K562 (cell line): Measurements from ENCODE around the gene STMP1. TPM values are rescaled to one million over a fixed set of nuclear protein-coding genes. Genes with fewer than 3 reads are reported as not detected.

Source experiments
- ATAC-seq: fragments of 200-7000 bp; cut with Tn5 transposase; 3 replicates; pipeline ENCODE4 v1.9.1; 2020; ENCODE audit warnings: moderate library complexity
- BruUV-seq: library from RNA; stranded (reverse); fragments of 400-500 nt; replicated peaks from 2 replicates; lab custom pipeline; 2021; lab: Mats Ljungman, UMichigan
- CTCF ChIA-PET: fragments of 300-600 bp; formaldehyde crosslinking; extraction: SDS; loops from one replicate; lab custom pipeline; 2021; ENCODE audit warnings: low intra/inter-chr PET ratio; lab: Yijun Ruan, JAX
- POLR2A ChIA-PET: fragments of 300-600, 350-650 bp; sonication (Branson Sonifier 250); formaldehyde crosslinking; extraction: SDS; loops from one replicate; lab custom pipeline; 2021; ENCODE audit warnings: antibody characterized with exemption, inconsistent platforms; lab: Yijun Ruan, JAX
- DNase-seq, 4 experiments: peaks; one replicate each; pipeline versions ENCODE4 v3.0.0 to v3.0.0-alpha.2; 2011 to 2018; ENCODE audit warnings: low spot score in 3 of 4, mixed read lengths in 3 of 4; ENCODE audit errors: extremely low read depth in 1 of 4
- FAIRE-seq: peaks from 2 replicates; lab custom pipeline; 2011; peaks lifted over from hg19 to GRCh38; lab: Jason Lieb, UNC
- H2AFZ ChIP-seq: 2 replicates; pipeline ENCODE4 v1.6.0; 2011; ENCODE audit warnings: low read depth, low read length, control low read depth, inconsistent platforms
- H3K27ac ChIP-seq: fragments of 200-600 bp; 3 replicates; pipeline ENCODE4 v1.8.0; 2011; ENCODE audit warnings: low read depth, mild to moderate bottlenecking, control low read depth, inconsistent platforms, low read length, moderate library complexity, mixed read lengths; ENCODE audit errors: extremely low read depth
- H3K27me3 ChIP-seq, 2 experiments: fragments of 300-600 bp in 1 of 2; 2 replicates in 1 of 2; 3 replicates in 1 of 2; pipeline versions ENCODE4 v1.6.0 to v1.8.0; 2011; ENCODE audit warnings: inconsistent platforms in 2 of 2, low read length in 2 of 2, mild to moderate bottlenecking in 1 of 2, mixed read lengths in 1 of 2, moderate library complexity in 1 of 2; ENCODE audit not compliant: control insufficient read depth in 2 of 2, insufficient read depth in 2 of 2
- H3K36me3 ChIP-seq: fragments of 300-600 bp; 3 replicates; pipeline ENCODE4 v1.8.0; 2011; ENCODE audit warnings: mild to moderate bottlenecking, low read length, inconsistent platforms; ENCODE audit not compliant: control insufficient read depth, insufficient read depth
- H3K4me1 ChIP-seq, 2 experiments: fragments of 200-600 bp in 1 of 2; replicated peaks in 1 of 2; 2 replicates in 1 of 2; 3 replicates in 1 of 2; pipeline versions ENCODE4 v1.5.1 to v1.8.0; 2011; ENCODE audit warnings: inconsistent platforms in 2 of 2, low read length in 2 of 2, mild to moderate bottlenecking in 1 of 2, mixed read lengths in 1 of 2, moderate library complexity in 1 of 2; ENCODE audit not compliant: control insufficient read depth in 2 of 2, insufficient read depth in 2 of 2
- H3K4me2 ChIP-seq: 2 replicates; pipeline ENCODE4 v1.6.1; 2011; ENCODE audit warnings: low read length, control low read depth, inconsistent platforms, mixed read lengths; ENCODE audit not compliant: insufficient read depth
- H3K4me3 ChIP-seq: fragments of 200-600 bp; sonication (generic), shearing (Covaris generic); 2 replicates; pipeline ENCODE4 v1.5.1; 2016; ENCODE audit warnings: control low read depth, inconsistent platforms
- H3K79me2 ChIP-seq: fragments of 200-600 bp; 3 replicates; pipeline ENCODE4 v1.8.0; 2011; ENCODE audit warnings: low read length, inconsistent platforms; ENCODE audit not compliant: control insufficient read depth, insufficient read depth
- H3K9ac ChIP-seq, 2 experiments: 2 replicates each; pipeline versions ENCODE4 v1.6.0 to v1.6.1; 2011; ENCODE audit warnings: low read depth in 2 of 2, low read length in 2 of 2, control low read depth in 1 of 2, inconsistent platforms in 1 of 2, mild to moderate bottlenecking in 1 of 2, mixed read lengths in 1 of 2; ENCODE audit not compliant: insufficient read depth in 1 of 2
- H3K9me1 ChIP-seq: one replicate; pipeline ENCODE4 v1.6.0; 2011; ENCODE audit warnings: inconsistent platforms, mild to moderate bottlenecking, low read length, moderate library complexity; ENCODE audit not compliant: control insufficient read depth, insufficient read depth
- H3K9me3 ChIP-seq: replicated peaks from 2 replicates; pipeline ENCODE4 v1.5.1; 2011; ENCODE audit warnings: low read depth, low read length, inconsistent platforms; ENCODE audit not compliant: control insufficient read depth, insufficient read depth
- H4K20me1 ChIP-seq: replicated peaks from 2 replicates; pipeline ENCODE4 v1.6.1; 2011; ENCODE audit warnings: low read length, inconsistent platforms, mixed read lengths; ENCODE audit not compliant: control insufficient read depth, insufficient read depth
- C11orf30 ChIP-seq: fragments of 450-650 bp; IDR thresholded peaks from 2 replicates; pipeline ENCODE4 v1.6.1; 2016; ENCODE audit warnings: low read depth, mild to moderate bottlenecking
- MAFG ChIP-seq: fragments of 450-650 bp; conservative IDR thresholded peaks from 2 replicates; pipeline ENCODE4 v1.6.1; 2016; ENCODE audit warnings: missing genetic modification characterization, missing compliant biosample characterization
- NFIC ChIP-seq: fragments of 450-650 bp; IDR thresholded peaks from 2 replicates; pipeline ENCODE4 v1.6.1; 2017; ENCODE audit warnings: mild to moderate bottlenecking, inconsistent platforms
- PML ChIP-seq: IDR thresholded peaks from 2 replicates; pipeline ENCODE4 v1.6.1; 2012; ENCODE audit warnings: low read length, inconsistent platforms
- ZNF316 ChIP-seq: fragments of 450-650 bp; IDR thresholded peaks from 2 replicates; pipeline ENCODE4 v1.6.1; 2016
- ZNF830 ChIP-seq: fragments of 250-450 bp; sonication (Bioruptor Pico); IDR thresholded peaks from 2 replicates; pipeline ENCODE4 v1.5.0; 2021; ENCODE audit warnings: mild to moderate bottlenecking
- WGBS: fragments of 100-300 bp; shearing (Covaris generic); methylation state at CpG from one replicate; pipeline ENCODE4 v1.1.6; 2016; ENCODE audit warnings: low coverage, mixed read lengths; ENCODE audit not compliant: insufficient coverage; ENCODE audit errors: missing lambda C conversion rate; 5-methylcytosine and 5-hydroxymethylcytosine counted together
- in situ Hi-C: fragments of 300-500 bp; cut with MboI; formaldehyde crosslinking; loops from 4 replicates; pipeline ENCODE4 v1.15.0; 2018; ENCODE audit warnings: inconsistent platforms, mixed read lengths
- intact Hi-C: fragments of 100-400 bp; cut with micrococcal nuclease; formaldehyde crosslinking; loops from 2 replicates; pipeline ENCODE4 v1.14.2; 2022
- polyA plus RNA-seq, 8 experiments: library from polyadenylated mRNA; depleted of rRNA in 4 of 8; stranded (reverse) in 5 of 8; unstranded in 3 of 8; fragments of >200 nt; fragmentation: Nextera tagmentation in 2 of 8; fragmentation: Illumina TruSeq in 1 of 8; extraction: Ambion mirVana in 2 of 8; extraction: Trizol in 1 of 8; gene quantifications; 2 replicates each; pipeline versions ENCODE4 v1.2.1 to v1.2.3, GENCODE V29; 2011 to 2014; ENCODE audit warnings: inconsistent platforms in 1 of 8, missing spikeins in 1 of 8
- total RNA-seq, 7 experiments: library from RNA; depleted of rRNA in 6 of 7; stranded (reverse); fragments of >200 nt in 6 of 7; fragmentation: Illumina TruSeq in 2 of 7; extraction: Trizol in 2 of 7; gene quantifications; 2 replicates each; pipeline versions ENCODE4 v1.2.1 to v1.2.3, GENCODE V29; 2011 to 2021; ENCODE audit warnings: low replicate concordance in 1 of 7

STMP1 gene
- total and polyA plus RNA-seq, 9 of the 15 experiments (the other 6 are each of a cell fraction or from before 2014, with no cell fraction given), result 10.6 to 249 (median 56.8) TPM

DNA sequence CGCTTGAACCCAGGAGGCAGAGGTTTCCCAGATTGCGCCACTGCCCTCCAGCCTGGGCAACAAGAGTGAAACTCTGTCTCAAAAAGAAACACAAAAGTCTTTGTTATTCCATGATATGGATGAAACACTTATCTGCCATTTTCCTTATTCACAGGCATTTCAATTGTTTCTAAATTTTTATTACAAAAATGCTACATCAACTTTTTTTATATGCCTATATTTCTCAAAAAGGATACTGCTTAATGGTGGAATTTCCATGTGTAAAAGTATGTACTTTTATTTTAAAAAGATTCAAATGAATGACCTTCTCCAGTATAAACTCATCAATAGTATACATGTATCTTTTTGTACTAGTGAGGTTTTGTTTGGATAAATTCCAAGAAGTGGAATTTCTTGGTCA lies 41.9 kb upstream of the STMP1 start:
- Histone ChIP-seq H3K4me2 (no peak overlapping the region), H3K4me1 (no peaks in the 10 kb centered on the region), H4K20me1 (no peaks in the 10 kb centered on the region), H3K27ac (no peak overlapping the region), H3K4me3 (no peak overlapping the region), H3K9me3 (no peaks in the 10 kb centered on the region), H3K36me3 (peaks cover 90% of the 10 kb centered on the region), H3K79me2 (no peaks in the 10 kb centered on the region), H3K9me1 (no peaks in the 10 kb centered on the region), H3K9ac (no peak overlapping the region), H3K27me3 (no peaks in the 10 kb centered on the region), H2AFZ (no peak overlapping the region)
- WGBS, result 94% methylated on average over 2 of the region's 2 CpGs
- FAIRE-seq (no peak), ATAC-seq (no peak), DNase-seq (no peak)
- in situ Hi-C loops (no loop called here), intact Hi-C loops (loop anchor here (2.0 kb wide), 2 partner anchors 52 to 180 kb away; no protein-coding TSS in a partner anchor)
- BruUV-seq, result no TSS peak
- no peak for TF ChIP-seq PML
- TF ChIP-seq ZNF316, result peak; percentile 76
- 0 out of 2 replicates have a peak, but pooled peaks have one; percentile 21 for TF ChIP-seq MAFG
- TF ChIP-seq C11orf30, result peak; percentile 51; the same call in 1 of the 2 replicates
- 0 out of 2 replicates have a peak, but pooled peaks have one; percentile 8 for TF ChIP-seq NFIC
- no peak for TF ChIP-seq ZNF830 (CRISPR knock-in tag)
- POLR2A ChIA-PET, result no interaction called here
- CTCF ChIA-PET, result interaction anchor here (0.6 to 1.4 kb wide), 3 partner anchors 25 to 339 kb away, joined by 3 to 11 read pairs (median 9); no protein-coding TSS in a partner anchor
